ENCODE results near the gene USP9X. TPM values are rescaled to one million over a fixed set of nuclear protein-coding genes. Genes with fewer than 3 reads are reported as not detected.
"Not testable (repeated sequence)": the region's sequence is repeated elsewhere in the genome, so short reads cannot be mapped to it uniquely, and the experiment has no call there.

Gene USP9X
- total and polyA plus RNA-seq, 12 donors: 12.6 to 143 (median 86.7) TPM

- Histone ChIP-seq H3K4me3 (no peak overlapping the region), H3K36me3 (replicated peaks in 1 of 2) (no peaks in the 10 kb centered on the region), H3K27ac (no peak overlapping the region), H3K4me1 (replicated peaks in 1 of 2) (peaks cover 19 to 52% of the 10 kb centered on the region in 2 donors), H3K27me3 (no peaks in the 10 kb centered on the region), H3K9me3 (replicated peaks in 1 of 3) (no peaks in the 10 kb centered on the region)
- TF ChIP-seq CTCF (IDR thresholded peaks at IDR 0.05) (no peak), POLR2A (IDR thresholded peaks at IDR 0.05) (no peak)
- no peak for DNase-seq
- intact Hi-C loops (cut with DNase I): no loop called here
- 50 to 81% (median 69%) methylated on average over 1 of the region's 1 CpG for WGBS, 4 donors
Observed at GRCh38 chrX:41108007-41108406, 22.8 kb downstream of the USP9X start.

DNA sequence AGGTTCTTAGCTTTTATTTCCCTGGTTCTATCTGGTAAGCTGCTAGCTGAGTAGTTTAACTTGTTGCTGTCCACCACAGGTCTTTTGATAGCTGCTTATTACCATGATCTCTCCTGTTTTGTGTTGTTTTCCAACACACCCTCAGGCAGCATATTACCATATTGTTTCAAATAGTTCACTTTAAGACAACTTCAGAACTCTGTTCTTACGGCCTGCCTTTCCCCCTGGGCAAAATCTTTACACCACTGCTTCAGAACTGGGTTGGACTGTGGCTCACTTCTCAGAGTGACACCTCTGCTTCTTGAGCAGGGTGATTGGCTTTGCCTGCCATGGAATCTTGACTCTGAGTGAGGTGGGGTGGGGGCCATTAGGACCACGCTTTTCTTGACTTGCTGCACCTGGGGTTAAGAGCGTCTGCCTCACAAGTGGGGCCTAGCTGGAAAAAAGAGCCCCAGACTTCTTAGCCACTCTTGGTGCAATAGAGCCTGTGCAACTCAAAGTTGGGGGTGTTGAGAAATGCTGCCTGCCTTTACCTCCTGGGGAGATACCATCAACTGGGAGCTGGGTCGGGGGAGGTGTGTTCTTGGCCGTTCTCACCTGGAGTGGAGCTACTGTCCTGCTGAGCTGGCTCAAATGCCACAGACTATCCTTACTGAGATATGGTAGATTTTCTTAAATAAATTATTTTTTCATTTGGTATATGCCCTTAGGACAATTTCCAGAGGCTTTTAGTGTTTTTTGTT lies 23.4 kb downstream of the USP9X start:
- Histone ChIP-seq H3K4me3 (no peak overlapping the region), H3K27me3 (no peaks in the 10 kb centered on the region), H3K9me3 (replicated peaks in 1 of 3) (no peaks in the 10 kb centered on the region), H3K4me1 (replicated peaks in 1 of 2) (peaks cover 19 to 51% of the 10 kb centered on the region in 2 donors), H3K36me3 (replicated peaks in 1 of 2) (no peaks in the 10 kb centered on the region), H3K27ac (no peak overlapping the region)
- WGBS, 4 donors: 69 to 89% (median 79%) methylated on average over 4 to 5 of the region's 5 CpGs
- intact Hi-C loops (cut with DNase I): no loop called here
- DNase-seq: no peak
- TF ChIP-seq CTCF (IDR thresholded peaks at IDR 0.05): no peak
- no peak for TF ChIP-seq POLR2A (IDR thresholded peaks at IDR 0.05)

DNA sequence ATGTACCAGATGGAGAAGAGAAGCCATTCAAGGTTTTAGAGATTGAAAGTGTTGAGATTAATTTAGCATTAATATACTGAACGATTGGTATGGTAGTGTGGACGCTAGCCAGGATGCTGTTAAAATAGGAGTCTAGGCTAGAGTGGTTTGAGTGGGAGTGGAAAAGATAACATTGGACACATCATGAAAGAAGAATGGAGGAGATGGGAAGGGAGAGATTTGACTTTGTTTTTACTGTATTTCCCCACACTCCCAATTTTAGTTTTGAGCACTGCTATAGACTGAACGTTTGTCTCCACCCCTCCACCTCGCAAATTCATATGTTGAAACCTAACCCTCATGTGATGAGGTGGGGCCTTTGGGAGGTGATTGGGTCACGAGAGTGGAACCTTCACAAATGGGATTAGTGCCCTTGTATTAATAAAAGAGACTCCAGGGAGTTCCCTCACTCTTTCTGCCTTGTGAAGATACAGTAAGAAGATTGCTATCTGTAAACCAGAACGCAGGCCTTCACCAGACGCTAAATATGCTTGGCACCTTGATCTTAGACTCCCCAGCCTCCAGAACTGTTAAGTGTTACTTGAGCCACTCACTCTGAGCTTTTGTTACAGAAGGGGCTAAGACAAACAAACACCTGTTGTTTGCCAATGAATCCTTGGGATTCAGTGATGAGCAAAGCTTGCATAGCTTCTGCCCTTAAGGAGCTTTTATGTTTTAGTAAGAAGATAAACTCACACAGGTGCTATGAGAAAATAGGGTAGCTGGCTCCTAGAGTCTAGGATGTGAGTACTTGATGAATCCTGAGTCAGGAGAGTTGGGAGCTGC lies 25.8 kb downstream of the USP9X start:
- Histone ChIP-seq H3K9me3 (replicated peaks in 1 of 3) (no peaks in the 10 kb centered on the region), H3K27ac (no peak overlapping the region), H3K4me3 (no peak overlapping the region), H3K36me3 (replicated peaks in 1 of 2) (no peaks in the 10 kb centered on the region), H3K4me1 (replicated peaks in 1 of 2) (peaks cover 19 to 46% of the 10 kb centered on the region in 2 donors), H3K27me3 (no peaks in the 10 kb centered on the region)
- TF ChIP-seq POLR2A (IDR thresholded peaks at IDR 0.05) (no peak), CTCF (IDR thresholded peaks at IDR 0.05) (no peak)
- WGBS, 4 donors: 42 to 67% (median 57%) methylated on average over 7 of the region's 7 CpGs
- DNase-seq: no peak
- intact Hi-C loops (cut with DNase I): no loop called here

- H3K36me3 ChIP-seq (replicated peaks in 1 of 2); H3K4me3 ChIP-seq; H3K9me3 ChIP-seq (replicated peaks in 1 of 3); intact Hi-C loops (cut with DNase I); H3K27me3 ChIP-seq; H3K27ac ChIP-seq: not testable (repeated sequence)
- peaks cover 7 to 45% of the 10 kb centered on the region in 2 donors for H3K4me1 ChIP-seq (replicated peaks in 1 of 2)
- peak in 2 of 7 donors; percentile 25 to 35 for DNase-seq
- WGBS, 4 donors: 0 to 3% (median 2%) methylated on average over 4 of the region's 4 CpGs
- peak; percentile 71 to 95 (median 80) for TF ChIP-seq CTCF (IDR thresholded peaks at IDR 0.05)
Observed at GRCh38 chrX:41115104-41115425, 29.8 kb downstream of the USP9X start.

Measured in adrenal gland (tissue), 12 donors.